ENCODE results near the gene ZSCAN21.
"Not testable (repeated sequence)": the region's sequence is repeated elsewhere in the genome, so short reads cannot be mapped to it uniquely, and the experiment has no call there.

The ZSCAN21 gene

GRCh38 chr7:100049441-100050291 lies at the start of gene ZSCAN21:
TSS of gene ZSCAN21 (plus strand) at chr7:100049774. CDS start at chr7:100057007, 7,233 bp downstream.
- peak; percentile 68 for DNase-seq (ENCODE audit: low read depth)

GRCh38 chr7:100000239-100000638 lies 49.3 kb upstream of the ZSCAN21 start:
- DNase-seq (ENCODE audit: low read depth): no peak

GRCh38 chr7:100003711-100004661 lies 45.6 kb upstream of the ZSCAN21 start:
- DNase-seq (ENCODE audit: low read depth): no peak

GRCh38 chr7:100007887-100008286 lies 41.7 kb upstream of the ZSCAN21 start:
- no peak for DNase-seq (ENCODE audit: low read depth)

- no peak for DNase-seq (ENCODE audit: low read depth)
Measured at GRCh38 chr7:100008525-100008924, 41.0 kb upstream of the ZSCAN21 start.

GRCh38 chr7:100009952-100010351 lies 39.6 kb upstream of the ZSCAN21 start:
- DNase-seq (ENCODE audit: low read depth): not testable (repeated sequence)

GRCh38 chr7:100010901-100011300 lies 38.7 kb upstream of the ZSCAN21 start:
- no peak for DNase-seq (ENCODE audit: low read depth)

- no peak for DNase-seq (ENCODE audit: low read depth)
Measured at GRCh38 chr7:100011516-100011915, 38.1 kb upstream of the ZSCAN21 start.

- not testable (repeated sequence) for DNase-seq (ENCODE audit: low read depth)
Measured at GRCh38 chr7:100012385-100013327, 36.9 kb upstream of the ZSCAN21 start.

- DNase-seq (ENCODE audit: low read depth): no peak
Measured at GRCh38 chr7:100013328-100013676, 36.3 kb upstream of the ZSCAN21 start.

GRCh38 chr7:100015232-100016214 lies 34.1 kb upstream of the ZSCAN21 start, which contains the start of gene ZKSCAN1:
TSS of gene ZKSCAN1 (plus strand) at chr7:100015596. CDS start at chr7:100023507, 7,911 bp downstream.
- peak; percentile 80 for DNase-seq (ENCODE audit: low read depth)

GRCh38 chr7:100016215-100016901 lies 33.2 kb upstream of the ZSCAN21 start:
- DNase-seq (ENCODE audit: low read depth): no peak

- DNase-seq (ENCODE audit: low read depth): no peak
Measured at GRCh38 chr7:100017300-100017699, 32.3 kb upstream of the ZSCAN21 start.

GRCh38 chr7:100017875-100018274 lies 31.7 kb upstream of the ZSCAN21 start:
- DNase-seq (ENCODE audit: low read depth): no peak

GRCh38 chr7:100019908-100020307 lies 29.7 kb upstream of the ZSCAN21 start:
- no peak for DNase-seq (ENCODE audit: low read depth)

- DNase-seq (ENCODE audit: low read depth): no peak
Measured at GRCh38 chr7:100021297-100021696, 28.3 kb upstream of the ZSCAN21 start.

GRCh38 chr7:100022621-100023020 lies 27.0 kb upstream of the ZSCAN21 start:
- no peak for DNase-seq (ENCODE audit: low read depth)

GRCh38 chr7:100023526-100023925 lies 26.0 kb upstream of the ZSCAN21 start:
- no peak for DNase-seq (ENCODE audit: low read depth)

- no peak for DNase-seq (ENCODE audit: low read depth)
Measured at GRCh38 chr7:100024020-100024619, 25.5 kb upstream of the ZSCAN21 start.
